Glutamatergic neuron (in vitro differentiated cells): ENCODE measurements around the gene MYO9B. TPM values are rescaled to one million over a fixed set of nuclear protein-coding genes. Genes with fewer than 3 reads are reported as not detected.
A peak's percentile ranks its signal among the peaks of the same experiment; 100 is the strongest.

Experiments
- DNase-seq: peaks from one replicate; pipeline ENCODE4 v3.0.0; 2022
- H3K27ac Mint-ChIP-seq: one replicate; pipeline ENCODE4 v1.8.0; 2020; ENCODE audit warnings: mild to moderate bottlenecking, mixed read lengths, inconsistent platforms; ENCODE audit not compliant: unreplicated experiment
- H3K27me3 Mint-ChIP-seq: one replicate; pipeline ENCODE4 v1.8.0; 2020; ENCODE audit warnings: mild to moderate bottlenecking, moderate library complexity, mixed read lengths, inconsistent platforms; ENCODE audit not compliant: unreplicated experiment
- H3K36me3 Mint-ChIP-seq: one replicate; pipeline ENCODE4 v1.8.0; 2020; ENCODE audit warnings: mild to moderate bottlenecking, mixed read lengths, inconsistent platforms; ENCODE audit not compliant: unreplicated experiment
- H3K4me1 Mint-ChIP-seq: one replicate; pipeline ENCODE4 v1.8.0; 2020; ENCODE audit warnings: mild to moderate bottlenecking, low read depth, mixed read lengths, inconsistent platforms; ENCODE audit not compliant: unreplicated experiment
- H3K4me3 Mint-ChIP-seq: one replicate; pipeline ENCODE4 v1.8.0; 2020; ENCODE audit warnings: mild to moderate bottlenecking, mixed read lengths, inconsistent platforms; ENCODE audit not compliant: unreplicated experiment
- H3K9me3 Mint-ChIP-seq: one replicate; pipeline ENCODE4 v1.8.0; 2020; ENCODE audit warnings: mild to moderate bottlenecking, moderate library complexity, mixed read lengths, inconsistent platforms; ENCODE audit not compliant: unreplicated experiment
- CTCF ChIP-seq: fragments of 200-600 bp; sonication (generic); IDR thresholded peaks from one replicate; pipeline ENCODE4 v1.5.0; 2021; ENCODE audit not compliant: partially characterized antibody, unreplicated experiment
- total RNA-seq: library from RNA; stranded (reverse); fragmentation: NEBNext Ultra II Directional; extraction: Animal tissue kit (Norgen Biotek cat#: 25700); gene quantifications from one replicate; pipeline ENCODE4 v1.2.1, GENCODE V29; 2021; ENCODE audit not compliant: unreplicated experiment

Gene MYO9B
- total RNA-seq, 1 donor from 2014 or later: 237 TPM

- no peak overlapping the region for H3K4me3 Mint-ChIP-seq
- no peaks in the 10 kb centered on the region for H3K27me3 Mint-ChIP-seq
- no peaks in the 10 kb centered on the region for H3K36me3 Mint-ChIP-seq
- H3K9me3 Mint-ChIP-seq: peaks cover 2% of the 10 kb centered on the region
- H3K4me1 Mint-ChIP-seq: no peaks in the 10 kb centered on the region
- no peak overlapping the region for H3K27ac Mint-ChIP-seq
- no peak for DNase-seq
- no peak for TF ChIP-seq CTCF
These were observed 179.6 kb downstream of the MYO9B start for GRCh38 chr19:17255150-17255621.

GRCh38 chr19:17256130-17256529 is 180.6 kb downstream of the MYO9B start:
- TF ChIP-seq CTCF: no peak
- H3K27ac Mint-ChIP-seq: no peak overlapping the region
- H3K9me3 Mint-ChIP-seq: peaks cover 8% of the 10 kb centered on the region
- DNase-seq: no peak
- H3K27me3 Mint-ChIP-seq: no peaks in the 10 kb centered on the region
- peaks cover 5% of the 10 kb centered on the region for H3K36me3 Mint-ChIP-seq
- peaks cover 3% of the 10 kb centered on the region for H3K4me1 Mint-ChIP-seq
- no peak overlapping the region for H3K4me3 Mint-ChIP-seq

GRCh38 chr19:17259118-17259780 is 183.7 kb downstream of the MYO9B start:
- no peak for DNase-seq
- no peak overlapping the region for H3K4me3 Mint-ChIP-seq
- H3K9me3 Mint-ChIP-seq: peaks cover 8% of the 10 kb centered on the region
- peaks cover 3% of the 10 kb centered on the region for H3K4me1 Mint-ChIP-seq
- TF ChIP-seq CTCF: no peak
- H3K27ac Mint-ChIP-seq: no peak overlapping the region
- H3K27me3 Mint-ChIP-seq: peaks cover 2% of the 10 kb centered on the region
- peaks cover 5% of the 10 kb centered on the region for H3K36me3 Mint-ChIP-seq

- Mint-ChIP-seq H3K27ac (no peak overlapping the region), H3K27me3 (peaks cover 5% of the 10 kb centered on the region), H3K9me3 (peaks cover 6% of the 10 kb centered on the region), H3K4me3 (no peak overlapping the region), H3K36me3 (peaks cover 5% of the 10 kb centered on the region), H3K4me1 (peaks cover 3% of the 10 kb centered on the region)
- DNase-seq: no peak
- TF ChIP-seq CTCF: no peak
These were observed 184.4 kb downstream of the MYO9B start for GRCh38 chr19:17259934-17260333.

- TF ChIP-seq CTCF: peak; percentile 81
- Mint-ChIP-seq H3K27me3 (peaks cover 5% of the 10 kb centered on the region), H3K4me3 (peak overlapping the region; percentile 44), H3K4me1 (peaks cover 3% of the 10 kb centered on the region), H3K27ac (peak overlapping the region; percentile 25), H3K9me3 (peaks cover 6% of the 10 kb centered on the region), H3K36me3 (peaks cover 5% of the 10 kb centered on the region)
- peak; percentile 83 for DNase-seq
These were observed 185.3 kb downstream of the MYO9B start for GRCh38 chr19:17260842-17261325.
